Lower leg skin (tissue), 3 donors: Measurements from ENCODE around the gene PTCH1.

Source experiments
- CTCF ChIP-seq, 3 donors: fragments of 450-650 bp; IDR thresholded peaks; one replicate each; pipeline ENCODE4 v1.5.1; 2016; ENCODE audit warnings: antibody characterized with exemption in 3 of 3, mild to moderate bottlenecking in 3 of 3, moderate library complexity in 2 of 3
- POLR2A ChIP-seq, 2 donors: fragments of 450-650 bp; IDR thresholded peaks; one replicate each; pipeline ENCODE4 v1.6.1; 2016 to 2017; ENCODE audit warnings: antibody characterized with exemption in 2 of 2, mild to moderate bottlenecking in 1 of 2, moderate library complexity in 1 of 2

DNA sequence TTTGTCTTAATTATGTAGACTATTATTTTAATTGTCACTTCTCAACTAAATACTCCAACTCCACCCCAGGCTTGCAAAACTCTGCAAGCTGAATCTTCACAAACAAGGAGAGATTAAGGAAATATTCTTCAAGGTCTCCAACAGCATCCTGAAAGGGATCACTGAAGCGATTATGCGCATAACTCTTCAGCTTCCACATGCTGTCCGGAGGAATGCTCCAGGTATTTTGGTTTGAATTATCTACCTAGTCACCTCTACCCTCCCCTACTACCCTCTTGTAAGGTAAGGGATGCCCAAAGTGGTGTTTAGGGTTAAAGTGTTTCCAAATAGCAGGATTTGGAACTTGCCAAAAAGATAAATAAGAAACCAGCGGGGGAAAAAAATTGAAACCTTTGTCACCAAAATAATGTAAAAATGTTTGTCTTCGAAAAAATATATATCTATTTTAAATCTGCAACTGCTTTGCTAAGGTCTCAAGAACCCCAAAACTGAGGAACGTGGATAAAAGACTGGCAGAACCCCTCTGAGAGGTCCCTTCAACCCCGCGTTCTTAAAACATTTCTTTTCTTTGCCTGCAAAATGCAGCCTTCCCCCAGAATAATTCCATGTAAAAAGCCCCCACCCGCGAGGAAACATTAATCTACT, 11.6 kb downstream of the PTCH1 start:
- TF ChIP-seq CTCF (IDR thresholded peaks at IDR 0.05), result no peak
- no peak for TF ChIP-seq POLR2A (IDR thresholded peaks at IDR 0.05)
